GM13976 (cell line): ENCODE measurements around the gene GZF1.
A peak's percentile ranks its signal among the peaks of the same experiment; 100 is the strongest.
"Not testable (repeated sequence)": the region's sequence is repeated elsewhere in the genome, so short reads cannot be mapped to it uniquely, and the experiment has no call there.

Source experiments
- DNase-seq: peaks from one replicate; pipeline ENCODE4 v3.0.0; 2012; ENCODE audit warnings: low spot score
- in situ Hi-C: fragments of 300-500 bp; cut with MboI; formaldehyde crosslinking; loops from one replicate; pipeline ENCODE4 v1.12.0; 2022; ENCODE audit warnings: low sequenced_read_pairs, mixed read lengths, inconsistent platforms; ENCODE audit not compliant: unreplicated experiment
- TF ChIP-seq, protein P1 (sequence below): IDR thresholded peaks from 2 replicates; pipeline ENCODE4 v1.5.1; 2012; ENCODE audit warnings: borderline replicate concordance, mild to moderate bottlenecking; ENCODE audit not compliant: insufficient read depth; ENCODE audit errors: extremely low read depth, missing control alignments, control extremely low read depth

GZF1 gene

DNA sequence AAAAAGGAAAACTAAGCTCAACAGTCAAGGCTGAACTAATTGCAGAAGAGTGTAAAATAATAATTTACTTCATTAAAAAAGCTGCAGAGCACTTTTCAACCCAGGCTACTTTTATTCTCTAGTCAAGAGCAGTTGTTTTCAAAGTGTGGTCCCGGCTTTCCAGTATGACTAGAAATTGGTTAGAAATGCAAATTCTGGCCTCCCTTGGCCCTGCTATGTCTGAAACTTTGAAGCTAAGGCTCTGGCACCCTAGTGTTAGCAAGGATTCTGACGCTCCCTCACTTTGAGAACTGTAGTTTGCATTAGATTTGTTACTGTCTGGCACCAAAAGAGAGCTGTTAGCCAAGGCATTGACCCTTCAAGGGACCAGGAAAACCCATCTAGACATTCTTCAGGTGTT, 20.9 kb upstream of the GZF1 start:
- TF ChIP-seq, protein P1, sequence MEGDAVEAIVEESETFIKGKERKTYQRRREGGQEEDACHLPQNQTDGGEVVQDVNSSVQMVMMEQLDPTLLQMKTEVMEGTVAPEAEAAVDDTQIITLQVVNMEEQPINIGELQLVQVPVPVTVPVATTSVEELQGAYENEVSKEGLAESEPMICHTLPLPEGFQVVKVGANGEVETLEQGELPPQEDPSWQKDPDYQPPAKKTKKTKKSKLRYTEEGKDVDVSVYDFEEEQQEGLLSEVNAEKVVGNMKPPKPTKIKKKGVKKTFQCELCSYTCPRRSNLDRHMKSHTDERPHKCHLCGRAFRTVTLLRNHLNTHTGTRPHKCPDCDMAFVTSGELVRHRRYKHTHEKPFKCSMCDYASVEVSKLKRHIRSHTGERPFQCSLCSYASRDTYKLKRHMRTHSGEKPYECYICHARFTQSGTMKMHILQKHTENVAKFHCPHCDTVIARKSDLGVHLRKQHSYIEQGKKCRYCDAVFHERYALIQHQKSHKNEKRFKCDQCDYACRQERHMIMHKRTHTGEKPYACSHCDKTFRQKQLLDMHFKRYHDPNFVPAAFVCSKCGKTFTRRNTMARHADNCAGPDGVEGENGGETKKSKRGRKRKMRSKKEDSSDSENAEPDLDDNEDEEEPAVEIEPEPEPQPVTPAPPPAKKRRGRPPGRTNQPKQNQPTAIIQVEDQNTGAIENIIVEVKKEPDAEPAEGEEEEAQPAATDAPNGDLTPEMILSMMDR = no peak
- in situ Hi-C loops = loop anchor here (25.0 kb wide), 1 partner anchor 654 kb away; no protein-coding TSS in a partner anchor
- no peak for DNase-seq

- in situ Hi-C loops = loop anchor here (25.0 kb wide), 1 partner anchor 656 kb away; no protein-coding TSS in a partner anchor
- DNase-seq = no peak
- TF ChIP-seq, protein P1 = no peak
Measured at GRCh38 chr20:23343590-23343989, 18.4 kb upstream of the GZF1 start.

- DNase-seq = no peak
- TF ChIP-seq, protein P1 = no peak
- in situ Hi-C loops = loop anchor here (25.0 kb wide), 1 partner anchor 657 kb away; no protein-coding TSS in a partner anchor
Measured at GRCh38 chr20:23344336-23344735, 17.6 kb upstream of the GZF1 start.

GRCh38 chr20:23346002-23346401, 16.0 kb upstream of the GZF1 start:
- TF ChIP-seq, protein P1 = no peak
- in situ Hi-C loops = loop anchor here (25.0 kb wide), 1 partner anchor 659 kb away; no protein-coding TSS in a partner anchor
- no peak for DNase-seq

GRCh38 chr20:23347791-23348190, 14.2 kb upstream of the GZF1 start:
- DNase-seq = no peak
- TF ChIP-seq, protein P1 = no peak
- in situ Hi-C loops = loop anchor here (25.0 kb wide), 1 partner anchor 660 kb away; no protein-coding TSS in a partner anchor

GRCh38 chr20:23348510-23348909, 13.5 kb upstream of the GZF1 start:
- in situ Hi-C loops = loop anchor here (25.0 kb wide), 1 partner anchor 661 kb away; no protein-coding TSS in a partner anchor
- DNase-seq = not testable (repeated sequence)

- TF ChIP-seq, protein P1 = peak; percentile 29
- peak; percentile 77 for DNase-seq
- in situ Hi-C loops = loop anchor here (25.0 kb wide), 1 partner anchor 662 kb away; no protein-coding TSS in a partner anchor
Measured at GRCh38 chr20:23349338-23350195, 12.4 kb upstream of the GZF1 start.
